Upper lobe of left lung (tissue), 4 donors: ENCODE results near the gene MMP14.

ENCODE experiments used
- EP300 ChIP-seq, 4 donors: sonication (generic); formaldehyde crosslinking; IDR thresholded peaks; one replicate each; pipeline ENCODE4 v1.5.1; 2017; ENCODE audit warnings: antibody characterized with exemption in 4 of 4, control low read depth in 2 of 4
- POLR2A ChIP-seq, 4 donors: fragments of 450-650 bp; IDR thresholded peaks; one replicate each; pipeline ENCODE4 v1.5.1; 2016 to 2017; ENCODE audit warnings: antibody characterized with exemption in 4 of 4, mild to moderate bottlenecking in 2 of 4
- POLR2AphosphoS5 ChIP-seq, 2 donors: sonication (generic); formaldehyde crosslinking; IDR thresholded peaks; one replicate each; pipeline ENCODE4 v1.5.1; 2017; ENCODE audit warnings: antibody characterized with exemption in 2 of 2
- TF ChIP-seq, protein P1 (sequence below), 6 experiments: fragments of 450-650 bp in 4 of 6; fragments of 200-600 bp in 2 of 6; sonication (generic) in 2 of 6; IDR thresholded peaks; one replicate each; pipeline ENCODE4 v1.5.1; 2016 to 2019; ENCODE audit warnings: antibody characterized with exemption in 6 of 6

DNA sequence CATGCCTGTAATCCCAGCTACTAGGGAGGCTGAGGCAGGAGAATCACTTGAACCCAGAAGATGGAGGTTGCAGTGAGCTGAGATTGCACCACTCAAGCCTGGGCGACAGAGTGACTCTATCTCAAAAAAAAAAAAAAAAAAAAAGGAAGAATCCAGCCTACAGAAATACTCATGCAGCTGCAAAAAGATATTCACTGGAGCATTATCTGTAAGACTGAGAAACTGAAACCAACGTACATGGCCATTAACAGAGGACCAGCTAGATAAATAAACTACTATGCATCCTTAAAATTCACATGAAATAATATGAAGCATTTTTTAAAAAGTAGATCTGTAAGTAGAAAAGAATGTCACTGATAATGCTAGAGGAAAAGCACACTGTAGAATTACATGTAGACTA, 24.7 kb upstream of the MMP14 start:
- TF ChIP-seq, protein P1, sequence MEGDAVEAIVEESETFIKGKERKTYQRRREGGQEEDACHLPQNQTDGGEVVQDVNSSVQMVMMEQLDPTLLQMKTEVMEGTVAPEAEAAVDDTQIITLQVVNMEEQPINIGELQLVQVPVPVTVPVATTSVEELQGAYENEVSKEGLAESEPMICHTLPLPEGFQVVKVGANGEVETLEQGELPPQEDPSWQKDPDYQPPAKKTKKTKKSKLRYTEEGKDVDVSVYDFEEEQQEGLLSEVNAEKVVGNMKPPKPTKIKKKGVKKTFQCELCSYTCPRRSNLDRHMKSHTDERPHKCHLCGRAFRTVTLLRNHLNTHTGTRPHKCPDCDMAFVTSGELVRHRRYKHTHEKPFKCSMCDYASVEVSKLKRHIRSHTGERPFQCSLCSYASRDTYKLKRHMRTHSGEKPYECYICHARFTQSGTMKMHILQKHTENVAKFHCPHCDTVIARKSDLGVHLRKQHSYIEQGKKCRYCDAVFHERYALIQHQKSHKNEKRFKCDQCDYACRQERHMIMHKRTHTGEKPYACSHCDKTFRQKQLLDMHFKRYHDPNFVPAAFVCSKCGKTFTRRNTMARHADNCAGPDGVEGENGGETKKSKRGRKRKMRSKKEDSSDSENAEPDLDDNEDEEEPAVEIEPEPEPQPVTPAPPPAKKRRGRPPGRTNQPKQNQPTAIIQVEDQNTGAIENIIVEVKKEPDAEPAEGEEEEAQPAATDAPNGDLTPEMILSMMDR (IDR thresholded peaks at IDR 0.05), result no peak
- TF ChIP-seq POLR2A (IDR thresholded peaks at IDR 0.05) (no peak), POLR2AphosphoS5 (IDR thresholded peaks at IDR 0.05) (no peak), EP300 (IDR thresholded peaks at IDR 0.05) (no peak)
